HL-60 (cell line): Measurements from ENCODE around the gene PTPDC1.

ENCODE experiments used
- DNase-seq, 2 experiments: peaks; one replicate each; pipeline ENCODE4 v3.0.0-alpha.2; 2010 to 2020; ENCODE audit warnings: low read depth in 1 of 2, low spot score in 1 of 2
- H3K27ac ChIP-seq: fragments of 250-450 bp; sonication (Bioruptor Pico); replicated peaks from 2 replicates; pipeline ENCODE4 v1.5.1; 2020; ENCODE audit warnings: mild to moderate bottlenecking, moderate library complexity
- H3K27me3 ChIP-seq: fragments of 250-450 bp; sonication (Bioruptor Pico); 2 replicates; pipeline ENCODE4 v1.5.1; 2021; ENCODE audit warnings: mild to moderate bottlenecking, moderate library complexity; ENCODE audit not compliant: insufficient read depth, poor library complexity, severe bottlenecking
- H3K4me3 ChIP-seq: replicated peaks from 2 replicates; pipeline ENCODE4 v1.5.1; 2011; ENCODE audit warnings: mild to moderate bottlenecking, control low read depth, low read length; ENCODE audit not compliant: insufficient read depth
- GABPA ChIP-seq: IDR thresholded peaks from 2 replicates; pipeline ENCODE4 v1.6.1; 2012; ENCODE audit warnings: low read depth
- POLR2AphosphoS5 ChIP-seq: IDR thresholded peaks from 2 replicates; pipeline ENCODE4 v1.6.1; 2012; ENCODE audit warnings: low read depth
- SPI1 ChIP-seq: IDR thresholded peaks from 2 replicates; pipeline ENCODE4 v1.6.1; 2012; ENCODE audit warnings: low read depth, mild to moderate bottlenecking, borderline replicate concordance
- long read RNA-seq: library from polyadenylated mRNA; unstranded; transcript quantifications from one replicate; pipeline ENCODE4 v2.0.0, GENCODE V29; 2020
- TF ChIP-seq, protein P1 (sequence below): IDR thresholded peaks from one replicate; pipeline ENCODE4 v1.5.1; 2011; ENCODE audit warnings: low read length, control low read depth, inconsistent platforms; ENCODE audit not compliant: insufficient read depth
- TF ChIP-seq, protein P2 (sequence below): IDR thresholded peaks from 2 replicates; pipeline ENCODE4 v1.6.1; 2012; ENCODE audit warnings: low read depth; ENCODE audit not compliant: insufficient replicate concordance

The PTPDC1 gene, protein sequence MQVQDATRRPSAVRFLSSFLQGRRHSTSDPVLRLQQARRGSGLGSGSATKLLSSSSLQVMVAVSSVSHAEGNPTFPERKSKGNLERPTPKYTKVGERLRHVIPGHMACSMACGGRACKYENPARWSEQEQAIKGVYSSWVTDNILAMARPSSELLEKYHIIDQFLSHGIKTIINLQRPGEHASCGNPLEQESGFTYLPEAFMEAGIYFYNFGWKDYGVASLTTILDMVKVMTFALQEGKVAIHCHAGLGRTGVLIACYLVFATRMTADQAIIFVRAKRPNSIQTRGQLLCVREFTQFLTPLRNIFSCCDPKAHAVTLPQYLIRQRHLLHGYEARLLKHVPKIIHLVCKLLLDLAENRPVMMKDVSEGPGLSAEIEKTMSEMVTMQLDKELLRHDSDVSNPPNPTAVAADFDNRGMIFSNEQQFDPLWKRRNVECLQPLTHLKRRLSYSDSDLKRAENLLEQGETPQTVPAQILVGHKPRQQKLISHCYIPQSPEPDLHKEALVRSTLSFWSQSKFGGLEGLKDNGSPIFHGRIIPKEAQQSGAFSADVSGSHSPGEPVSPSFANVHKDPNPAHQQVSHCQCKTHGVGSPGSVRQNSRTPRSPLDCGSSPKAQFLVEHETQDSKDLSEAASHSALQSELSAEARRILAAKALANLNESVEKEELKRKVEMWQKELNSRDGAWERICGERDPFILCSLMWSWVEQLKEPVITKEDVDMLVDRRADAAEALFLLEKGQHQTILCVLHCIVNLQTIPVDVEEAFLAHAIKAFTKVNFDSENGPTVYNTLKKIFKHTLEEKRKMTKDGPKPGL
- long read RNA-seq, partial matches to known transcripts = 0 of 1 reads
- long read RNA-seq, other reads (novel, unspliced or antisense) = 1 of 1 reads

DNA sequence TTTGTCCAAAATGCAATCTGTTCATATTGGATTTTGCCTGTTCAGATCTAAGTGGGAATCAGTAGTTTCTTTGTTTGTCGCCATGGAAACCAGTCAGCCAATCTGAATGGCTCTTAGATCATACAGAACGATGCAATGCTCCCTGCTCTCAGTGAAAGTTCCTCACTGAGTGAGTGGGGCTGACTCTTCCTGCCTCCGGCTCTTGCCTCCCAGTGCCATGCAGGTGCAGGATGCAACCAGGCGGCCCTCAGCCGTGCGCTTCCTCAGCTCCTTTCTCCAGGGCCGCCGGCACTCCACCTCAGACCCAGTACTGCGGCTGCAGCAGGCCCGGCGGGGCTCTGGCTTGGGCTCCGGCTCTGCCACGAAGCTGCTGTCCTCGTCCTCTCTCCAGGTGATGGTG is at the start of gene PTPDC1:
TSS of gene PTPDC1 (plus strand) at position 151 of the 400 bp plus-strand sequence. CDS start at position 218, 67 bp downstream.
- Histone ChIP-seq H3K4me3 (no peak within 1 kb of the TSS), H3K27me3 (no peaks in the 10 kb centered on the region), H3K27ac (no peak within 1 kb of the TSS)
- DNase-seq = no peak
- TF ChIP-seq, protein P1, sequence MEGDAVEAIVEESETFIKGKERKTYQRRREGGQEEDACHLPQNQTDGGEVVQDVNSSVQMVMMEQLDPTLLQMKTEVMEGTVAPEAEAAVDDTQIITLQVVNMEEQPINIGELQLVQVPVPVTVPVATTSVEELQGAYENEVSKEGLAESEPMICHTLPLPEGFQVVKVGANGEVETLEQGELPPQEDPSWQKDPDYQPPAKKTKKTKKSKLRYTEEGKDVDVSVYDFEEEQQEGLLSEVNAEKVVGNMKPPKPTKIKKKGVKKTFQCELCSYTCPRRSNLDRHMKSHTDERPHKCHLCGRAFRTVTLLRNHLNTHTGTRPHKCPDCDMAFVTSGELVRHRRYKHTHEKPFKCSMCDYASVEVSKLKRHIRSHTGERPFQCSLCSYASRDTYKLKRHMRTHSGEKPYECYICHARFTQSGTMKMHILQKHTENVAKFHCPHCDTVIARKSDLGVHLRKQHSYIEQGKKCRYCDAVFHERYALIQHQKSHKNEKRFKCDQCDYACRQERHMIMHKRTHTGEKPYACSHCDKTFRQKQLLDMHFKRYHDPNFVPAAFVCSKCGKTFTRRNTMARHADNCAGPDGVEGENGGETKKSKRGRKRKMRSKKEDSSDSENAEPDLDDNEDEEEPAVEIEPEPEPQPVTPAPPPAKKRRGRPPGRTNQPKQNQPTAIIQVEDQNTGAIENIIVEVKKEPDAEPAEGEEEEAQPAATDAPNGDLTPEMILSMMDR = no peak
- no peak for TF ChIP-seq SPI1
- no peak for TF ChIP-seq POLR2AphosphoS5

DNA sequence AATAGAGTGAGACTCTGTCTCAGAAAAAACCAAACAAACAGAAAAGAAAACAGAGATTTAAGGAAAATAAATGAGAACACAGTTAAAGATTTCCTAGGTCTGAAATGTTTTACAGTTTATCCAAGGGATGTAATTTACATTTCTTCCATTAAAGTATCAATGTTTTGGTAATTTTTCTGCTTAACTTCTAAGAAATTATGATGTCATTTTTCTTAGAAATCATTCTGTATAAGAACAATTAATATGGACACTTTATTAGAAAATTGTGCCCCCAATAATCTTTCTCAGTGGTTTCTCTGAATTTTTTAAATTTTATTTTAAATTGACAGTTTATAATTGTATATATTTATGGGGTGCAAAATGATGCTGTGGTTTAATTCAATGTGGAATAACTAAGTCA is 49.8 kb upstream of the PTPDC1 start:
- Histone ChIP-seq H3K4me3 (no peak overlapping the region), H3K27me3 (no peaks in the 10 kb centered on the region), H3K27ac (no peak overlapping the region)
- DNase-seq = no peak
- TF ChIP-seq, protein P1 = no peak

DNA sequence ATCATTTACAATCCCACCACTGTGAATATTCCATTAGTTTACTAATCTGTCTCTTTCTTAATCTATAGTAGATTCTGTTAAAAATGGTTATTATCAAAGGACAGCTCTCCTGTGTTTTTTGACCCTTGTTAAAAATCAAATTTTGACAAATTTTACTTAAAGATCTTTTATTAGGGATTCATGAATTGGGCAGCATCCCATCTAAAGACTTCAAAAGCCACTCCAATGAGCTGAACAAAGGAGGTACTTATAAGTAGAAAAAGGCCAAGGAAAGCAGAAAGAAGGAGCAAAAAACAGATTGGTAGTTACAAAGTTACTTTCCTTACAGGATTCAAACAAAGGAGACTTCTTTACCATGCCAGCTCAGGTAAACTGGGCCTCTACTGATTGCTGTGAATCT is 44.5 kb upstream of the PTPDC1 start:
- no peak overlapping the region for H3K4me3 ChIP-seq
- no peak for DNase-seq
- TF ChIP-seq SPI1 (no peak), GABPA (no peak), POLR2AphosphoS5 (no peak)
- TF ChIP-seq, protein P1 = no peak
- TF ChIP-seq, protein P2, sequence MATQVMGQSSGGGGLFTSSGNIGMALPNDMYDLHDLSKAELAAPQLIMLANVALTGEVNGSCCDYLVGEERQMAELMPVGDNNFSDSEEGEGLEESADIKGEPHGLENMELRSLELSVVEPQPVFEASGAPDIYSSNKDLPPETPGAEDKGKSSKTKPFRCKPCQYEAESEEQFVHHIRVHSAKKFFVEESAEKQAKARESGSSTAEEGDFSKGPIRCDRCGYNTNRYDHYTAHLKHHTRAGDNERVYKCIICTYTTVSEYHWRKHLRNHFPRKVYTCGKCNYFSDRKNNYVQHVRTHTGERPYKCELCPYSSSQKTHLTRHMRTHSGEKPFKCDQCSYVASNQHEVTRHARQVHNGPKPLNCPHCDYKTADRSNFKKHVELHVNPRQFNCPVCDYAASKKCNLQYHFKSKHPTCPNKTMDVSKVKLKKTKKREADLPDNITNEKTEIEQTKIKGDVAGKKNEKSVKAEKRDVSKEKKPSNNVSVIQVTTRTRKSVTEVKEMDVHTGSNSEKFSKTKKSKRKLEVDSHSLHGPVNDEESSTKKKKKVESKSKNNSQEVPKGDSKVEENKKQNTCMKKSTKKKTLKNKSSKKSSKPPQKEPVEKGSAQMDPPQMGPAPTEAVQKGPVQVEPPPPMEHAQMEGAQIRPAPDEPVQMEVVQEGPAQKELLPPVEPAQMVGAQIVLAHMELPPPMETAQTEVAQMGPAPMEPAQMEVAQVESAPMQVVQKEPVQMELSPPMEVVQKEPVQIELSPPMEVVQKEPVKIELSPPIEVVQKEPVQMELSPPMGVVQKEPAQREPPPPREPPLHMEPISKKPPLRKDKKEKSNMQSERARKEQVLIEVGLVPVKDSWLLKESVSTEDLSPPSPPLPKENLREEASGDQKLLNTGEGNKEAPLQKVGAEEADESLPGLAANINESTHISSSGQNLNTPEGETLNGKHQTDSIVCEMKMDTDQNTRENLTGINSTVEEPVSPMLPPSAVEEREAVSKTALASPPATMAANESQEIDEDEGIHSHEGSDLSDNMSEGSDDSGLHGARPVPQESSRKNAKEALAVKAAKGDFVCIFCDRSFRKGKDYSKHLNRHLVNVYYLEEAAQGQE = no peak
- no peaks in the 10 kb centered on the region for H3K27me3 ChIP-seq
- H3K27ac ChIP-seq = no peak overlapping the region

DNA sequence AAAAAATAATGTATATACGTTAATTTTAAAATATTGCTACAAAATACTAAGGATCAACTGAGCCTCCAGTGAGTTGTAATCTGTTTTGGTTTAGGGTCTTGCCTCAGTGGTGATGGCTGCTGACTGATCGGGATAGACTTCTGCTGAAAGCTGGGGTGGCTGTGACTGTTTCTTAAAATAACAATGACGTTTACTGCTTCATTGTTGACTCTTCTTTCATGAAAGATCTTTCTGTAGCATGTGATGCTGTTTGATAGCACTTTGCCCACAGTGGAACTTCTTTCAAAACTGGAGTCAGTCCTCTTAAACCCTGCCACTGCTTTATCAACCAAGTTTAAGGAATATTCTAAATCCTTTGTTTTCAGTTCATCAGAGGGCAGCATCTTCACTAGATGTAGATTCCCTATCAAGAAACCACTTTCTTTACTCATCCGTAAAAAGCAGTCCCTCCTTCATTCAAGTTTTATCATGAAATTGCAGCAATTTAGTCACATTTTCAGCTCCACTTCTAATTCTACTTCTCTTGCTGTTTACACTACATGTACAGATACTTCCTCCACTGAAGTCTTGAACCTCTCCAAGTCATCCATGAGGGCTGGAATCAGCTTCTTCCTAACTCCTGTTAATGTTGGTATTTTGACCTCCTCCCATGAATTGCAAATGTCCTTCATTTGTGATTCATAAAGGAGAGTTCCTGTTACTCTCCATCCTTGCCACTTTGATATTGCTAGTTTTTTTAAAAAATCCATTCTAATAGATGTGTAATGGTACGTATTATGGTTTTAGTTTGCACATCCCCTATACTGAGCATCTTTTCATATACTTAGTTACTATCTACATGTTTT is 41.5 kb upstream of the PTPDC1 start:
- H3K27me3 ChIP-seq = no peaks in the 10 kb centered on the region
- DNase-seq = no peak
- no peak overlapping the region for H3K27ac ChIP-seq
- H3K4me3 ChIP-seq = no peak overlapping the region
- TF ChIP-seq SPI1 (no peak), POLR2AphosphoS5 (no peak), GABPA (no peak)
- TF ChIP-seq, protein P1 = no peak
- TF ChIP-seq, protein P2 = no peak
